ENCODE results near the gene HBB.
"Not testable (repeated sequence)": the region's sequence is repeated elsewhere in the genome, so short reads cannot be mapped to it uniquely, and the experiment has no call there.

The HBB gene

GRCh38 chr11:5250543-5251204 lies 23.8 kb upstream of the HBB start:
- Histone ChIP-seq H3K9me3 (ENCODE audit: control insufficient read depth, low read length) (no peaks in the 10 kb centered on the region), H2BK15ac (ENCODE audit: low read depth, poor library complexity, severe bottlenecking) (no peak overlapping the region), H3K23ac (ENCODE audit: low read length in 2 of 2) (no peak overlapping the region), H2AFZ (ENCODE audit: low read depth, low read length) (no peak overlapping the region), H3K4me3 (ENCODE audit: insufficient read depth in 1 of 2, low read depth in 1 of 2, low read length in 2 of 2) (no peak overlapping the region), H4K8ac (ENCODE audit: low read length) (no peak overlapping the region), H3K4ac (ENCODE audit: low read depth in 1 of 2, low read length in 2 of 2) (no peak overlapping the region), H2BK120ac (ENCODE audit: low read depth, low read length) (no peak overlapping the region), H3K14ac (ENCODE audit: low read length in 2 of 2) (no peak overlapping the region), H4K91ac (ENCODE audit: low read length) (no peak overlapping the region), H3K18ac (ENCODE audit: low read depth in 1 of 2, low read length in 2 of 2) (no peak overlapping the region), H2BK12ac (ENCODE audit: low read length in 2 of 2) (no peak overlapping the region), H2AK5ac (ENCODE audit: low read length, severe bottlenecking) (no peak overlapping the region), H3K79me1 (replicated peaks; ENCODE audit: low read length, poor library complexity, severe bottlenecking) (no peaks in the 10 kb centered on the region), H3K27me3 (ENCODE audit: control insufficient read depth in 1 of 2, insufficient read depth in 1 of 2, low read length in 2 of 2) (peaks cover 0 to 2% of the 10 kb centered on the region in 2 experiments), H3K4me1 (ENCODE audit: control insufficient read depth, insufficient read depth, low read depth, low read length) (no peaks in the 10 kb centered on the region), H3K36me3 (ENCODE audit: control insufficient read depth in 1 of 2, insufficient read depth in 2 of 2, low read depth in 1 of 2, low read length in 2 of 2) (no peaks in the 10 kb centered on the region), H3K27ac (ENCODE audit: low read length, poor library complexity, severe bottlenecking) (no peak overlapping the region), H2BK5ac (ENCODE audit: low read depth, low read length, poor library complexity, severe bottlenecking) (no peak overlapping the region), H3K4me2 (ENCODE audit: low read length, poor library complexity, severe bottlenecking) (no peak overlapping the region), H3K9ac (ENCODE audit: low read length) (no peak overlapping the region)
- 100% methylated on average over 1 of the region's 4 CpGs for WGBS
- DNase-seq = no peak

- not testable (repeated sequence) for H4K8ac ChIP-seq (ENCODE audit: low read length); H3K4ac ChIP-seq (ENCODE audit: low read depth in 1 of 2, low read length in 2 of 2); H3K36me3 ChIP-seq (ENCODE audit: control insufficient read depth in 1 of 2, insufficient read depth in 2 of 2, low read depth in 1 of 2, low read length in 2 of 2); H2BK5ac ChIP-seq (ENCODE audit: low read depth, low read length, poor library complexity, severe bottlenecking); H3K4me2 ChIP-seq (ENCODE audit: low read length, poor library complexity, severe bottlenecking); H3K9me3 ChIP-seq (ENCODE audit: control insufficient read depth, low read length); H4K91ac ChIP-seq (ENCODE audit: low read length); H3K27ac ChIP-seq (ENCODE audit: low read length, poor library complexity, severe bottlenecking); H3K18ac ChIP-seq (ENCODE audit: low read depth in 1 of 2, low read length in 2 of 2); H3K4me1 ChIP-seq (ENCODE audit: control insufficient read depth, insufficient read depth, low read depth, low read length); H2BK12ac ChIP-seq (ENCODE audit: low read length in 2 of 2); H2BK120ac ChIP-seq (ENCODE audit: low read depth, low read length); H3K27me3 ChIP-seq (ENCODE audit: control insufficient read depth in 1 of 2, insufficient read depth in 1 of 2, low read length in 2 of 2); H3K14ac ChIP-seq (ENCODE audit: low read length in 2 of 2); H3K79me1 ChIP-seq (replicated peaks; ENCODE audit: low read length, poor library complexity, severe bottlenecking); H3K9ac ChIP-seq (ENCODE audit: low read length); H2AK5ac ChIP-seq (ENCODE audit: low read length, severe bottlenecking); H2AFZ ChIP-seq (ENCODE audit: low read depth, low read length); H2BK15ac ChIP-seq (ENCODE audit: low read depth, poor library complexity, severe bottlenecking); H3K4me3 ChIP-seq (ENCODE audit: insufficient read depth in 1 of 2, low read depth in 1 of 2, low read length in 2 of 2); H3K23ac ChIP-seq (ENCODE audit: low read length in 2 of 2); DNase-seq
- WGBS = 92% methylated on average over 2 of the region's 9 CpGs
Measured at GRCh38 chr11:5249807-5250396, 23.0 kb upstream of the HBB start, which contains the start of gene HBG1. HBG1 (minus strand) TSS chr11:5249857; CDS start chr11:5249804, 53 bp downstream.

GRCh38 chr11:5248498-5248897 lies 21.6 kb upstream of the HBB start:
- H3K4ac ChIP-seq (ENCODE audit: low read depth in 1 of 2, low read length in 2 of 2); H4K8ac ChIP-seq (ENCODE audit: low read length); H3K27ac ChIP-seq (ENCODE audit: low read length, poor library complexity, severe bottlenecking); H3K4me2 ChIP-seq (ENCODE audit: low read length, poor library complexity, severe bottlenecking); H2BK5ac ChIP-seq (ENCODE audit: low read depth, low read length, poor library complexity, severe bottlenecking); H3K23ac ChIP-seq (ENCODE audit: low read length in 2 of 2); H3K36me3 ChIP-seq (ENCODE audit: control insufficient read depth in 1 of 2, insufficient read depth in 2 of 2, low read depth in 1 of 2, low read length in 2 of 2); H2BK120ac ChIP-seq (ENCODE audit: low read depth, low read length); H3K27me3 ChIP-seq (ENCODE audit: control insufficient read depth in 1 of 2, insufficient read depth in 1 of 2, low read length in 2 of 2); H3K9ac ChIP-seq (ENCODE audit: low read length); DNase-seq; H3K79me1 ChIP-seq (replicated peaks; ENCODE audit: low read length, poor library complexity, severe bottlenecking); H2BK12ac ChIP-seq (ENCODE audit: low read length in 2 of 2); H2AFZ ChIP-seq (ENCODE audit: low read depth, low read length); H3K4me3 ChIP-seq (ENCODE audit: insufficient read depth in 1 of 2, low read depth in 1 of 2, low read length in 2 of 2); H3K4me1 ChIP-seq (ENCODE audit: control insufficient read depth, insufficient read depth, low read depth, low read length); H3K18ac ChIP-seq (ENCODE audit: low read depth in 1 of 2, low read length in 2 of 2); H3K9me3 ChIP-seq (ENCODE audit: control insufficient read depth, low read length); H2AK5ac ChIP-seq (ENCODE audit: low read length, severe bottlenecking); H3K14ac ChIP-seq (ENCODE audit: low read length in 2 of 2); H4K91ac ChIP-seq (ENCODE audit: low read length); H2BK15ac ChIP-seq (ENCODE audit: low read depth, poor library complexity, severe bottlenecking): not testable (repeated sequence)
- no CpG with 5 or more reads among the region's 7 CpGs for WGBS

- Histone ChIP-seq H2BK120ac (ENCODE audit: low read depth, low read length) (no peak overlapping the region), H3K4ac (ENCODE audit: low read depth in 1 of 2, low read length in 2 of 2) (no peak overlapping the region), H3K9me3 (ENCODE audit: control insufficient read depth, low read length) (no peaks in the 10 kb centered on the region), H3K14ac (ENCODE audit: low read length in 2 of 2) (no peak overlapping the region), H3K27me3 (ENCODE audit: control insufficient read depth in 1 of 2, insufficient read depth in 1 of 2, low read length in 2 of 2) (peaks cover 0 to under 1% of the 10 kb centered on the region in 2 experiments), H3K23ac (ENCODE audit: low read length in 2 of 2) (no peak overlapping the region), H3K36me3 (ENCODE audit: control insufficient read depth in 1 of 2, insufficient read depth in 2 of 2, low read depth in 1 of 2, low read length in 2 of 2) (no peaks in the 10 kb centered on the region), H2BK12ac (ENCODE audit: low read length in 2 of 2) (no peak overlapping the region), H2AFZ (ENCODE audit: low read depth, low read length) (no peak overlapping the region), H4K8ac (ENCODE audit: low read length) (no peak overlapping the region), H2BK15ac (ENCODE audit: low read depth, poor library complexity, severe bottlenecking) (no peak overlapping the region), H3K18ac (ENCODE audit: low read depth in 1 of 2, low read length in 2 of 2) (no peak overlapping the region), H3K4me2 (ENCODE audit: low read length, poor library complexity, severe bottlenecking) (no peak overlapping the region), H3K4me1 (ENCODE audit: control insufficient read depth, insufficient read depth, low read depth, low read length) (no peaks in the 10 kb centered on the region), H4K91ac (ENCODE audit: low read length) (no peak overlapping the region), H3K79me1 (replicated peaks; ENCODE audit: low read length, poor library complexity, severe bottlenecking) (no peaks in the 10 kb centered on the region), H3K9ac (ENCODE audit: low read length) (no peak overlapping the region), H2AK5ac (ENCODE audit: low read length, severe bottlenecking) (no peak overlapping the region), H3K4me3 (ENCODE audit: insufficient read depth in 1 of 2, low read depth in 1 of 2, low read length in 2 of 2) (no peak overlapping the region), H3K27ac (ENCODE audit: low read length, poor library complexity, severe bottlenecking) (no peak overlapping the region), H2BK5ac (ENCODE audit: low read depth, low read length, poor library complexity, severe bottlenecking) (no peak overlapping the region)
- no peak for DNase-seq
- WGBS = 92% methylated on average over 3 of the region's 3 CpGs
Measured at GRCh38 chr11:5247472-5248192, 20.8 kb upstream of the HBB start.

Data from mesenchymal stem cell (in vitro differentiated cells and primary cell).